Dedifferentiated amniotic fluid mesenchymal stem cell (primary cell): ENCODE results near the gene ZNF335.
A peak's percentile ranks its signal among the peaks of the same experiment; 100 is the strongest.
"Not testable (repeated sequence)": the region's sequence is repeated elsewhere in the genome, so short reads cannot be mapped to it uniquely, and the experiment has no call there.

Experiments used
- DNase-seq: peaks from one replicate; pipeline ENCODE4 v3.0.0-alpha.2; 2016; ENCODE audit errors: extremely low spot score

Gene ZNF335

GRCh38 chr20:45934586-45935415, 37.2 kb downstream of the ZNF335 start, which contains the start of gene PCIF1:
Gene PCIF1 (plus strand): TSS chr20:45934683. CDS start chr20:45939000, 4,317 bp downstream.
- peak; percentile 98 for DNase-seq

DNA sequence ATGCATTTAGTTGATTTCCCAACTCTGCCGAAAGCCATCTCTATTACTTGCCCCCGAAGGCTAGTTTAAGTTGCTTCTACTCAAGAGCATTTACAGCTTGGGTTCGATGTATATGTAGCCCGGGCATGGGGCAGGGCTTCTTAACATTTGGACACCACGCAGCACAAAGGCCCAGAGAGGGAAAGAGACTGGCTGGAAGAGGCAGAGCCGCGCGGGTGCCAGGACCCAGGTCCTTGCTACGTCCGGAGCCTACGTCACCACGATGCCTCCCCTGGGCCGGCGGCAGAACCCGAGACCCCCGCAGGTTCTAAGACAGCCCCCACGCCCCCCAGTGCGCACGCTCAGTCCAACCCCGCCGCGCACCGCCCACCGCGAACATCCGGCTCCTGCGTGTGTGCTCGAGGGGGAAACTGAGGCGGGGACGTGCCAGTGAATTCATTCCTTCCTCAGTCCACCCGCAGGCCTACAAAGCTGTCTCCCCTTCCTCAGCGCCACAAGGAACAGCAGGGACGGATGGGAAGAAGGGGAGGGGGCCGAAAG, 37.9 kb downstream of the ZNF335 start:
- DNase-seq = peak; percentile 20

- peak; percentile 52 for DNase-seq
Observed at GRCh38 chr20:45933266-45934045, 38.5 kb downstream of the ZNF335 start.

- DNase-seq = not testable (repeated sequence)
Observed at GRCh38 chr20:45931680-45932079, 40.3 kb downstream of the ZNF335 start.

DNA sequence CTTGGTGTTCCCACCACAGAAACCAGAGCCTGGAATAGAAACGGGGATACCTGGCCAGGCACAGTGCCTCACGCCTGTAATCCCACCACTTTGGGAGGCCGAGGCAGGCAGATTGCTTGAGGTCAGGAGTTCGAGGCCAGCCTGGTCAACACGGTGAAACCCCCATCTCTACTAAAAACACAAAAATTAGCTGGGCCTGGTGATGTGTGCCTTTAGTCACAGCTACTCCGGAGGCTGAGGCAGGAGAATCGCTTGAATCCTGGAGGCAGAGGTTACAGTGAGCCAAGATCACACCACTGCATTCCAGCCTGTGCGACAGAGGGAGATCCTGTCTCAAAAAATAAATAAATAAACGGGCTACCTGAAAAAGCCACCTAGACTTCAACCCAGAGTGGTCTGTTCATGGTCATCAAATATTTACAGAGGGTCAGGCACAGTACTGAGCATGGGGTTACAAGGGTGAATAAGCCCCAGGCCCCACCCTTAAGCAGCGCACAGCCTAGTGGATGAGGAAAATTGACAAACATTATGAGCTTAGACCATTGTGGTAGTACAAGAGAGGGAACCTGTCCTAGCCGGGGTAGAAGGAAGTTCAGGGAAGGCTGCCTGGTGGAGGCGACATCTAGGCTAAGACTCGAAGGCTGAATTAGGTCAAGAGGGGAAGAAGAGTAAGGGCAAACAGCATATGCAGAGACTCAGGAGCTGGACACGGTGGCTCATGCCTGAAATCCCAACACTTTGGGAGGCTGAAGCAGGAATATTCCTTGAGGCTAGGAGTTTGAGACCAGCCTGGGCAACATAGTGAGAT, 44.7 kb downstream of the ZNF335 start:
- no peak for DNase-seq

GRCh38 chr20:45926731-45927070, 45.3 kb downstream of the ZNF335 start:
- no peak for DNase-seq

- DNase-seq = no peak
Observed at GRCh38 chr20:45925821-45926506, 46.0 kb downstream of the ZNF335 start.

DNA sequence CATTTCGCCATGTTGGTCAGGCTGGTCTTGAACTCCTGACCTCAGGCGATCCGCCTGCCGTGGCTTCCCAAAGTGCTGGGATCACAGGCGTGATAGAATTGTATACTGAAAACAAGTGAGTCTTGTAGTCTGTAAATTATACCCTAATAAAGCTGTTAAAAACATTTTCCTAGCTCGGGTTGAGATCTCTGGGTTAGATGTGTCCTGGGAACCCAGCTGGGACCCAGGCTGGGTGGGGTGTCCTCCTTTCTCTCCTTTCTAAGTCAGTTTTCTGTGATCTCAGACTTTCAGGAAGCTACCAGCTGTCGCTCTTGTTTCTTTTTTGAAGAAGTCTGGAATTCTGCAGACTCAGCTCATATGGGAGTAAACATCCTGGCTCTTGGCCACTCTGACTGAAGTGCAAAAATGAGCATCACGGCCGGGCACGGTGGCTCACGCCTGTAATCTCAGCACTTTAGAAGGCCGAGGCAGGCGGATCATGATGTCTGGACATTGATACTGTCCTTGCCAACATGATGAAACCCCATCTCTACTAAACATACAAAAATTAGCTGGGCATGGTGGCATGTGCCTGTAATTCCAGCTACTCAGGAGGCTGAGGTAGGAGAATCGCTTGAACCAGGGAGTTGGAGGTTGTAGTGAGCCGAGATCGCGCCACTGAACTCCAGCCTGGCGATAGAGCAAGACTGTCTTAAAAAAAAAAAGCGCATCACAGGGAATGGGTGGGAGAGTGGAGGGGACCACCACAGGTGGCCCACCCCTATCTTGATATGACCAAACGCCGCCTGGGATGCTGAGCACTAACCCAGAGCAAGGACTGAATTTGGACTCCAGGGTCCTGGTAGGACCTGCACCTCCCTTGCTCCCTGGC, 47.4 kb downstream of the ZNF335 start:
- DNase-seq = no peak

DNA sequence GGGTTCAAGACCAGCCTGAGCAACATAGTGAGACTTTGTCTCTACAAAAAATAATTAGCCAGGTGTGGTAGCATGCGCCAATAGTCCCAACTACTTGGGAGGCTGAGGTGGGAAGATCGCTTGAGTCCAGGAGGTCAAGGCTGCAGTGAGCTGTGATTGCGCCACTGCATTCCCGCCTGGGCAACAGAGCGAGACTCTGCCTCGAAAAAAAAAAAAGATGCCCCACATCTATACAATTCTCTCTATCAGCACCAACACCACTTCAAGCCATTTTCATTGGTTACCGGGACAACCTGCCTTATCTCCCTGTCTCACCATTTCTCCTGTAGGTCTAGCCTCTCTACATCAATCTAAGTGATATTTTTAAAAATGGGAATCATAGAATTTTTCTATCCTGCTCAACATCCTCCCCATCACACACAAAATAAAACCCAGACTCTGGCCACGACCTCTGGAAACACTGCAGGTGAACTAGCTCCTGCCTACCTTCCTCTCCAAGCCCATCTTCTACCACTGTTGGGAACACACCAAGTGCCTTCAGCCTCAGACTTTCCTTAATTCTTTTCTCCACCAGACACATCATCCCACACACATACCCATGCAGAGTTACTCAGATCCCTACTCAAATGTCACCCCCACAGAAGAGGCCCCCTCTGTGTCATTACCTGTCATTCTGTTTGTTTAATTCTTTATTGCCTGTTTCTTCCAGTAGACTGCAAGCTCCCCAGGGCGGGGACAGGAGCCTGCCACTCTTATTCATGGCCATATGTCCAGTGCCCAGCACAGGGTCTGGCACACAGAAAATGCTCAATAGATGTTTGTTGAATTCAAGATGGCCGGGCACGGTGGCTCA, 50.4 kb downstream of the ZNF335 start:
- no peak for DNase-seq

- no peak for DNase-seq
Observed at GRCh38 chr20:45920462-45921336, 51.3 kb downstream of the ZNF335 start.

DNA sequence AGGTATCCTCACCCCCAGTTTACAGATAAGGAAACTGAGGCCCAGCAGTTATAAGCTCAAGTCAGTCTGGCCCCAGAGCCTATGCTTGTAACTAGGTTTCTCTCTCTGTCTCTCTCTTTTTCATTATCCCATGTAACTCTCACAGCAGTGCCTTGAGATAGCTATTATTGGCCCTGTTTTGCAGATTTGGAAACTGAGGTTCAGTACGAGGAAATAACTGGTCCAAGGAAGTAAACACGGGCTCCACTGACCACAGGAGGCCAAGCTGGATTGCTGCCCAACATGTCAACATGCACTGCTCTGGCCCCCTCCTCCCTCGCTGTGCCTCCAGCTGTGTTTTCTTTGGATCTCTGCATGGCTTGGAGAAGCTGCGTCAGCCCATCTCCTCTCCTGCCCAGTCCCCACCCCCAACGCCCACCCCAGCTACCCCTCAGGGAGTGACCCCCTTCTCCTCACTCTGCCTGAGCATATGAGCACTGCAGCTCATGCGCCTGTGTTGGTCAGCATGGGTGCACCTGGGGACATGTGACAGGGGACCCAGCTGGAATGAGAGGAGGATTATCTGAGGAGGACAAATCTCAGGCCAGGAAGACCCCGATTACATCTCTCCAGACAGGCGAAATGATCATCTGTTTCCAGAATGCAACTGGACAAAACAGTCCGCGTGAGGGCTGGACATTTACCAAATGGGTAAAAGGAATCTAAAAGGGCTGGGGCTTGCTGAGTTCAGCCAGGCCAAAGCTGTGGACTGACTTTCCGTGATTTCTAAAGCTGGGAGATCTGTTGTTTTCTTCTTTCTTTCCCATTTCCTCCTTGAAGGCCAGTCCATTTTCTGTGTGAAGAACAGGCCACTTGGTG, 52.2 kb downstream of the ZNF335 start:
- DNase-seq = no peak

DNA sequence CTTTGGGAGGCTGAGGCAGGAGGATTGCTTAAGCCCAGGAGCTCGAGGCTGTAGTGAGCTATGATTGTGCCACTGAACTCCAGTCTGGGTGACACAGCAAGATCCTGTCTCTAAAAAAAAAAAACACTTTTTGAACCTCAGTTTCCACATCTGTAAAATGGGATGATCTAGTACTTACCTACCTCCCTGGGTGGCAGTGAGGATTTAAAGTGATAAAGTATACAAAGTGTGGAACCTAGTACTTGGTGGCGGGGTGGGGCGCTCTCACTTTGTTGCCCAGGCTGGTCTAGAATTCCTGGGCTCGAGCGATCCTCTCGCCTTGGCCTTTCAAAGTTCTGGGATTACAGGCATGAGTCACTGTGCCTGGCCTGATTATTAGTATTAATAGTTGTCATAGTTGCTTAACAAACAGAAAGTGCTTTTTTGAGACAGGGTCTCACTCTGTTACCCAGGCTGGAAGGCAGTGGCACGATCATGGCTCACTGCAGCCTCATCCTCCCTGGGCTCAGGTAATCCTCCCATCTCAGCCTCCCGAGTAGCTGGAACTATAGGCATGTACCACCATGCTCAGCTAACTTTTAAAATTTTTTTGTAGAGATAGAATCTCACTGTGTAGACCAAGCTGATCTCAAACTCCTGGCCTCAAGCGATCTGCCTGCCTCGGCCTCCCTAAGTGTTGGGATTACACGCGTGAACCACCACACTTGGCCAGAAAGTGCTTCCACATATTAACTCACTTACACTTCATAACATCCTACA, 53.0 kb downstream of the ZNF335 start:
- no peak for DNase-seq

DNA sequence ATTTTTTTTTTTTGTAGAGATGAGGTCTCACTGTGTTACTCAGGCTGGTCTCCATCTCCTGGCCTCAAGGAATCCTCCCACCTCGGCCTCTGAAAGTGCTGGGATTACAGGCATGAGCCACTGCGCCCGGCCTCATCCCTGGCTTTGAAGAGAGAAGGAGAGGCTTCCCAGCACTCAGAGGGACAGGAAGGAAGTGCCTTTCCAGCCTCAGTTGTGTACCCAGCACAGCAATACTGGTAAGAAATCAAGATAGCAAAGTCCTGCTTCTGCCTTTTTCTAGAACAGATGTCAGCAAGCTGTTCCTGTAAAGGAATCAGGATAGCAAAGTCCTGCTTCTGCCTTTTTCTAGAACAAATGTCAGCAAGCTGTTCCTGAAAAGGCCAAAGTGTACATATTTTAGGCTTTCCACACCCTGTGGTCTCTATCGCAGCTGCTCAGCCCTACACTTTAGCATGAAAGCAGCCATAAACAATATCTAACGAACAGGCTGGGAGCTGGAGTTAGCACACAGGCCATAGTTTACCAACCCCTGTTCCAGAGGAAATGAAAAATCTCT, 53.7 kb downstream of the ZNF335 start:
- no peak for DNase-seq

GRCh38 chr20:45917790-45918141, 54.2 kb downstream of the ZNF335 start:
- no peak for DNase-seq

- no peak for DNase-seq
Observed at GRCh38 chr20:45913116-45913515, 58.9 kb downstream of the ZNF335 start.

- no peak for DNase-seq
Observed at GRCh38 chr20:45912344-45912682, 59.7 kb downstream of the ZNF335 start.
